SIG-M5 treated with dmso at 0.1 percent for 504 hours (cell line): ENCODE measurements around the gene COLEC12.

ENCODE experiments used
- DNase-seq: peaks from one replicate; lab custom pipeline; 2025; ENCODE audit not compliant: unreplicated experiment; lab: John Stamatoyannopoulos, UW

COLEC12 gene

DNA sequence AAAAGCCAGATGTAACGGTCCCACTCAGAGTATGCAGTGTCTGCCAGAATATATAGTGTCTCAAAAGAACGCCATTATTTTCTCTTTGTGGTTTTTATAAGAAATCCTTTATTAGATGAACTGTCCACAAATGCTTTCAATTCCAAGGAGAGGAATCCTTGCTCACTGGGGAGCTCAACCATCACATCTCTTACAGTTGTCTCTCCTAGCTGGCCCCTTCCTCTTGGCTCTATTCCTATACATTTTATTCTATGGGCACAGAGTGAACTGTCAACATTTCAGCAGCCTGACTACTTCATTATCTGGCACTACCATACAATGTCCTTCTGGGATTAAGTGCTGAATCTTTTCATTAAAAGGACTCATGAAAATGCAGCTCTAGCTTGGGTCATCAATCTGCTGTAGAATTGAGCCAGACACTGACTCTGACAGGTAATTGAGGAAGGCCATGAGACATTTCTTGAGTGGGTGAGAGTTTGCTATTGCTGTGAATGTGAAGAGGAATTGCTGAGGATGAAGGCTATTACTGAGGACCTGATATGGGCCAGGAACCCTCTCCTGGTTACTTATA lies 136.2 kb downstream of the COLEC12 start:
- no peak for DNase-seq

GRCh38 chr18:363301-364085 lies 137.0 kb downstream of the COLEC12 start:
- peak; percentile 71 for DNase-seq

- DNase-seq = no peak
Measured at GRCh38 chr18:362311-363290, 137.9 kb downstream of the COLEC12 start.

- DNase-seq = peak; percentile 17
Measured at GRCh38 chr18:361941-362310, 138.6 kb downstream of the COLEC12 start.

GRCh38 chr18:361100-361732 lies 139.3 kb downstream of the COLEC12 start:
- no peak for DNase-seq

DNA sequence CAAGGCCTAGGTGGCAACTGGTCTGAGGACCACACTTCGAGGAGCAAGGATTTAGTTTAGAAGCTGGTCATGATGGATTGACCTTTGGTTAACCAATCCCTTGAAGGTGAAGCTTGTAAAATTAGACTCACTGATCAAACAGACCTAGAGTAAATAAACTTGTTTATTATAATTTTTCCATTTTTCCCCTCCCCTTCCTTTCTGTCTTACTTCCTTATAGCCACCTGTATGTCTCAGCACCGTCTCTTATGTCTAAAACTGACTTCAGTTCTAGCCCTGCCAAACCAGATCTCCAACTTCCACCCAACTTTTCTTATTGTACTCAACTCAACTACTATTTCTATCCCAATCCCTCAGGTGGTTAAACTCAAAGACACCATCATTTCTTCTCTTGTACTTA lies 139.8 kb downstream of the COLEC12 start:
- peak; percentile 36 for DNase-seq

DNA sequence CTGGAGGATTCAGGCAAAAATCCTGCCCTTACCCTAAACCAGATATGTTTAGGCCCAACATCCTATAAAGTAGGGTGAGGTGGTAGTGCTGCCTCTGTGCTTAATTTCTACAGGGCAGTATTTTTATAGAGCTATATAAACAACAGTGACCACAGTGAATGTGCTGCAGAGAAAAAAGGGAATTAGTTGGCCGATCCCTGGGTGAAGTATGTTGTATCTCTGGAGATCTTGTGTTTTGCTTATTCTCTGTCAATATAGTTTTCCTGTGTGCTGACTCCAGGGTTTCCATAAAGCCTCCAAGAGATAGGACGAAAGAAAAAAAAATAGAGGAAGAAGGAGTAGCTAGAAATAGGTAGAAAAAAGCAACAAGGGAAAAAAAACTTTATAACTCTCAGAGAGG lies 143.7 kb downstream of the COLEC12 start:
- no peak for DNase-seq

DNA sequence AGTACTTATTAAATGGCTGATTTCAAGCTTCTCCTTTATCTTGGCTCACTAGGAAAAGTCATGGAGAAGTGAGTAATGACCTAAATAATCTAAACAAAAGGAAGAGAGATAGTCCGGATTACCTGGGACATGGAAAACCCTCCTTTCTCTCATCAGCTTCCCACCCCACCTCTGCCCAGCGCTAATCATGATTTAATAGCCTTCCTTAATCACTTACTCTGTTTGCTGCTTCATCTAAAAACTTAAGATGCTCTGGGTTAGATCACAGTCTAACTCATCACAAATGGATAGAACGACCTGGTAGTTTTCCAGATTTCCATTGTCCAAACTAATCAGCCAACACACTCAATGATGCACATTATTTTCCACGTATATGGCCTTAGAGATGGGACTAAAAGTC lies 144.8 kb downstream of the COLEC12 start:
- DNase-seq = no peak

GRCh38 chr18:354471-354870 lies 146.0 kb downstream of the COLEC12 start:
- no peak for DNase-seq

GRCh38 chr18:354003-354402 lies 146.5 kb downstream of the COLEC12 start:
- DNase-seq = no peak

- DNase-seq = no peak
Measured at GRCh38 chr18:352438-352837, 148.1 kb downstream of the COLEC12 start.

GRCh38 chr18:350953-351572 lies 149.4 kb downstream of the COLEC12 start:
- no peak for DNase-seq

DNA sequence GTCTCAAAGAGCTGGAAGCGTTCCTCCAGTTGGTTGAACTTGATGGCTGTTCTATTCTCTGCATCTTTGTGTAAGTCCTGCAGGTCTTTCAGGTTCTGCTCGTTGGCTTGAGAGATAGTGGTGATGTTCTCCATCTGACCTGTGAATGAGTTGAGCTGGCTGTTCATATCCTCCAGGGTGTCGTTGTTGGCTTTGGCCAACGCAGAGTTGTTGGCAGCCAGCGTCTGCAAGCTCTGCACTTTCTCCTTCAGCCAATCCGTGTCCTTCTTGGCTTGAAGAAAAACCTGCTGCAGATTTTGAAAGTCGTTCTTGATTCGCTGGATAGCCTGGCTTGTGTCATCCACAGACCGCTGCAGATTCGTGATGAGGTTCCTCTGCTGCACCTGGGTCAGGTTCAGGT lies 153.9 kb downstream of the COLEC12 start:
- no peak for DNase-seq

DNA sequence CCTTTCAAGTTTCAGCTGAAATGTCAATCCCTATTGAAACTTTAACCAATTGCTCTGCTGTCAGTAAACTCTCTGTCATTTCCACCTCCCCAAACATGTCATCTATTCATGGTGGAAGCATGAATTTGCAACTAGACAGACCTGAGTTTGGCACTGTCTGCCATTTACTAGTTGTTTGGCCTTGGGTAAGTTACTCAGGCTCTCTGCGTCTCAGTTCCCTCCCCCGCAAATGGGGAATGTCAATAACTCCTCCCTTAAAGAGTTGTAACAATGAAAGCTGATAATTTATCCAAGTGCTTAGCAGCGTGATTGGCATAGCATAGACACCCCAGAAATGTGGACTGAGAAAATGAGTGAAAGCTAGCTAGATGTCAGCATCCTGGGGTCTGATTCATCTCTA lies 159.4 kb downstream of the COLEC12 start:
- DNase-seq = no peak

DNA sequence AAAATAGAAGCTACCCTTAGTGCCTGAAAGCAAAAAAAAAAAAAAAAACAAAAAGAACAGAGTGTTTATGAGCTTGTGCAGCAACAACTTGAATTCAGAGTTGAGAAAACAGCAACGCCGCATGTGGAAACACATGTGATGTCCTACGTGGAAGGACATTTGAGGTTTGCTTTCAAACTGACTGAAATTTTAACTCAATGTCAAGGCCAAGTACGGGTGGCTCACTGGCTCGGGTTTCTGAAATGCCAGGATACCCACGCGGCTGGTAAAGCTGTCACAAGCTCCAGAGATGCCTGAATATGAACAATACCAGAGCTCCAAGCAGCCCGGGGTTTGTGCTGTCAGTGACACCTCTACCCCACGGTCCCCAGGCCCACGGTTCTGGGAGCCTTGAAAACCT lies 160.5 kb downstream of the COLEC12 start:
- no peak for DNase-seq

DNA sequence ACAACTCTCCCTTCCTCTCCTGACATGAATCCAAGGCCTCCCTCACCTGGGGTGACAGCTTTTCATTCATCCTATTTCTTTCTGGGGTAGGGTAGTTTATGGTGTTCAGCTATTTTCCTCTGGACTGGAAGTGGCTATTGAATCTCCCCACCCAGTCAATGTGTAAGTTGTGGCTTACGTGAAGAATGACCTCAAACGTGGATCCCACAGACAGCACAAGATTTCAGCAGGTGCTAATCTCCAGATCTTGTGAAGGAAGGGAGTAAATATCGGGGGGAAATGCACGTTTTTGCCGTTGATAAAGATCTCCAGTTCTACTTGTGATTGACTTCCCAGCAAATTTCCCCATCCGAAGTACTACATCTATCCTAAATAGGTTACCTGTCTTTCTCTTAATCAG lies 161.3 kb downstream of the COLEC12 start:
- no peak for DNase-seq

DNA sequence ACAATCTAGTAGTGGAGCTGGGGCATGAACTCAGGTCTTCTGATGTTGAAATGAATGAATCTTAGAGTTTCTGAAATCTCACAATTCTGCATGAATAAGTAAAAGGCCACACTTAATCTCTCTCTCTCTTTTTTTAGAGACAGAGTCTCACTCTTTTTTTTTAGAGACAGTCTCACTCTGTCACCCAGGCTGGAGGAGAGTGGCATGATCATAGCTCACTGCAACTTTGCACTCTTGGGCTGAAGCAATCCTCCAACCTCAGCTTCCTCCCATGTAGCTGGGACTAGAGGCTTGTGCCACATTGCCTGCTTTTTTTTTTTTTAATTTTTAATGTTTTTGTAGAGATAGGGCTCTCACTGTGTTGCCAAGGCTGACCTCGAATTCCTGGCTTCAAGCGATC lies 163.8 kb downstream of the COLEC12 start:
- no peak for DNase-seq

DNA sequence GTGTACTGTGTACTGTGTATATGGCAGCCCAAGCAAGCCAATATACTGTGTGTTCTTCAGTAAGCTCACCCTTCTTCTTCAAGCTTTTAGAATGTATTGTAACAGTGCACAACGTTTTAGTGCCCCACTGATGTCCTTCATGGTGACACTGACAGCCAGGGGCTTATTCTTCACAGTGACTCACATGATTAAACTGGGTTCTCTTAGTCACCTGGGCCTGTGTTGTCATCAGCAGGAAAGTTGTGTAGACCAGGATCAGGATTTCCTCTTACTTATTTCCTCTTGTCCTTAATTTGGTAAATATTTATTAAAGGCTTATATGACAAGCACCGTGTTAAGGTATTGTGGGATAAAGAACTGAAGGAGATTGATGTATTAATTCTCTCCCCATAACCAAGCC lies 164.8 kb downstream of the COLEC12 start:
- DNase-seq = no peak

DNA sequence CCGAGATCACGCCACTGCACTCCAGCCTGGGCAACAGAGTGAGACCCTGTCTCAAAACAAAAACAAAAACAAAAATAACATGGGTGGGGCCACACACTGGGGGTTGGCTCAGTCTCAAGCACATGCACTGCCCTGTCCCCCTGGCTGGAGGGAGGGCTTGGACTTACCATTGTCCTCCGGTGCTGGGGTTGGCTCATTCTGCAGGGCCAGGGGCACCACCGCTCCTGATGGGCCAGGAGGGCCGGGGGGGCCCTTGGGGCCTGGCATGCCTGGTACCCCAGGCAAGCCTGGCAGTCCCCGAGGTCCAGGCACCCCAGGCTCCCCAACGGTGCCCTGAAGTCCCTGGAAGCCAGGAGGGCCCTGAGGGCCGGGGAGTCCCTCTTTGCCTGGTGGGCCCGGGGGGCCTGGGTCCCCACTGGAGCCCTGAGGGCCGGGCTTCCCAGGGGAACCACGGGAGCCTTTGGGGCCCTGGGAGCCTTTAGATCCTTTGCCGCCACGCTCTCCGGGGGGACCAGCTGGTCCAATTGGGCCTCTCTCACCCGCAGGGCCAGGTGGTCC lies 165.8 kb downstream of the COLEC12 start:
- no peak for DNase-seq

- DNase-seq = no peak
Measured at GRCh38 chr18:332721-333510, 167.6 kb downstream of the COLEC12 start.
